SH-SY5Y (cell line): ENCODE results near the gene SPZ1.

Source experiments
- GATA2 ChIP-seq: IDR thresholded peaks from 2 replicates; pipeline ENCODE4 v1.6.1; 2011; ENCODE audit warnings: mild to moderate bottlenecking, low read depth, low read length
- GATA3 ChIP-seq: IDR thresholded peaks from 2 replicates; pipeline ENCODE4 v1.6.1; 2011; ENCODE audit warnings: low read depth, mild to moderate bottlenecking, low read length, moderate library complexity

Gene SPZ1, protein sequence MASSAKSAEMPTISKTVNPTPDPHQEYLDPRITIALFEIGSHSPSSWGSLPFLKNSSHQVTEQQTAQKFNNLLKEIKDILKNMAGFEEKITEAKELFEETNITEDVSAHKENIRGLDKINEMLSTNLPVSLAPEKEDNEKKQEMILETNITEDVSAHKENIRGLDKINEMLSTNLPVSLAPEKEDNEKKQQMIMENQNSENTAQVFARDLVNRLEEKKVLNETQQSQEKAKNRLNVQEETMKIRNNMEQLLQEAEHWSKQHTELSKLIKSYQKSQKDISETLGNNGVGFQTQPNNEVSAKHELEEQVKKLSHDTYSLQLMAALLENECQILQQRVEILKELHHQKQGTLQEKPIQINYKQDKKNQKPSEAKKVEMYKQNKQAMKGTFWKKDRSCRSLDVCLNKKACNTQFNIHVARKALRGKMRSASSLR

DNA sequence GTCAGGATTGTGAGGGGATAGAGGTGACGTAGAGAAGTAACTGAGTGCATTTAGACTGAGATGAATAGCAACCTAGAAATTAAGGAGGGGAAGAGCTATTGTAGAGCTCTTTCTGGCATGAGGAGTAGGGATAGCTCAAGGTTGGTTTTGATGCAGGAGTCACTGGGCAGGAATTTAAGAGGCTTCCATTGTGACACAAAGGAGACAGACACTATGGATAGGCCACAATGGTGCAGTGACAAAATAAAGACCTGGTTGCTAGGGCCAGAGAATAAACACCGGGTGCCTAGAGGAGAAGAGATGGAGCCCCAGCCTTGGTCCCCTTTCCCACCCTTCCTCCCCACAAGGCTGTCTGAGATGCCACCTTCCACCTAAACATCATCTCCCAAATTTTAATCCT, at the start of gene SPZ1:
SPZ1 (plus strand) TSS at position 301 of the 400 bp plus-strand sequence. CDS start 214 bp downstream, outside the sequence.
- no peak for TF ChIP-seq GATA3
- TF ChIP-seq GATA2, result no peak

DNA sequence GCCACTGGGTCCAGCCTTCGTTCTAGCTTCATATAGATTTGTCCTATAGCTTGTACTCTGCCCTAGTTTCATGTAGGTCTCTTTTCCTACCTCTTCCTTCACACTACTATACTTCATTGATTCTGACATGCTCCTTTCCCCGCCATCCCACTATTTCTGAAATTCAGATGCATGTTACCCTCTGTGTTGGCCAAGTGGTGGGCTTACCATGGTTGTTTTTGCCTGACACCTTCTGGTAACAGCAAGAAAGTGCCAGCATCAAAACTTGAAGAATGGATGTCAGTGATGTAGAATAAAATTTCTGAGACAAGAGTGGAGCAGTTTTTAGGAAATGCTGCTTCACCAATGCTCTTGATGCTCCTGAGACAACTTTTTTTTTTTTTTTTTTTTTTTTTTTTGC, 44.5 kb upstream of the SPZ1 start:
- no peak for TF ChIP-seq GATA2
- TF ChIP-seq GATA3, result no peak

DNA sequence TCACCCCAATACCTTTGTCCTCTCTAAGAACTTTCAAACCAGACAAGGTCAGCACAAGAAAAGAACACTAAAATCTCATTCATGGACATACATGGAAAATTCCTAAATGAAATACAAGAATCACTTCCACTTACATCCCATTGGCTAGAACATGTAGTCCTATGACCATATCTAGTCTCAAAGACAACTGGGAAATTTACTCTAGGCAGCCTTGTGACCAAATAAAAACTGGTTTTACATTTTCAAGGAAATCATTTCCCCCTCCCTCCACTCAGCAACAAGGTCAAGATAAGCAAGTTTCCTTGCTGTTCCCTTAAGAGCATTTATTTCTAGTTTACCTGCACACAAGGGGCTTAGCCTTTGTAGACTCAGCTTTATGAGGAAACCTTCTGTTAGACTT, 43.6 kb upstream of the SPZ1 start:
- no peak for TF ChIP-seq GATA2
- TF ChIP-seq GATA3, result no peak

DNA sequence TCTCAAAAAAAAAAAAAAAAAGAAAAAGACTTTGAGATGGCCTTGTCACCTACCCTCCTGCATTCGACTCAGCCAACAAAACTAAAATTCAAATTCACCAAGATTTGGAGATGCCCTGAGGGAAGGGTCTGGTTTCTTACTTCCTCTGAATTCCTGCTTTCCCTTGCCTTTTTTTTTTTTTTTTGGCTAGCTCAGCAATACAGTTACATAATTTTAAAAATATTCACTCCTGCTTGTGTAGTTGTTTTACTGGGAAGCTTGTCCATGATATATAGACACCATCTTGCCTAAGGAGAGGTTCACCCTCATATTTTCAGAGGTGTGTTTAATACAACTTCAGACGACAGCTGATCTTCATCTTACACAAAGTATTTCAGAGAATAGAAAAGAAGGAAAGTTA, 42.6 kb upstream of the SPZ1 start:
- no peak for TF ChIP-seq GATA2
- no peak for TF ChIP-seq GATA3

DNA sequence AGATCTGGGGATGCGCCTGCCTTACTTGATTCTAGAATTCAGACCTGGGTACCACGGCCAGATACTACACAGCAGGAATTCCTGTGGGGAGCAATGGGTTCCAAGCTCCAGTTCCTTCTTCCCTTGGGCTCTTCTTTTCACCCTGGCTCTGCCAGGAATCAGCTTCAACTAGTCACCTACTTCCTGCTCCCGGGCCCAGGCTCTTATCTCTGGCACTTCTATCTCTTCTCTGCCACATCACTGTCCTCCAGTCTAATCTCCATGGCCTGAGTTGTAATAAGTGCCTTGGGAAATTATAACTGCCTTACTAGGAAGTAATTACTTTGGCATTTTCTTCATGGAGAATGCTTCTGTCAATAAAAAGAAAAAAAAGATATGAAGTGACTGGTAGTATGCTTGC, 37.7 kb upstream of the SPZ1 start:
- TF ChIP-seq GATA2 (no peak), GATA3 (no peak)

DNA sequence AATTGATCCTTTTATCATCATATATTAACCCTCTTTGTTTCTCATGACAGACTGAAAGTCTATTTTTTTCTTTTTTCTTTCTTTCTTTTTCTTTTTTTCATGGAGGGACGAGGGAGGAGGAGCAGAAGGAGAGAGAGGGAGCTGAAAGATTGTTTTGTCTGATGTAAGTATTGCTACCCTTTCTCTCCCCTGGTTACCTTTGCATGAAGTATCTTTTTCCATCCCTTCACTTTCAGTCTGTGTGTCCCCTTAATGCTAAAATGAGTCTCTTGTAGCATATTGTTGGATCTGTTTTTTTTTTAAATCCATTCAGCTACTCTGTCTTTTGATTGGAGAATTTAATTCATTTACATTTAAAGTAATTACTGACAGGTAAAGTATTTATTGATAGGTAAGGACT, 36.4 kb upstream of the SPZ1 start:
- TF ChIP-seq GATA2, result no peak
- no peak for TF ChIP-seq GATA3

DNA sequence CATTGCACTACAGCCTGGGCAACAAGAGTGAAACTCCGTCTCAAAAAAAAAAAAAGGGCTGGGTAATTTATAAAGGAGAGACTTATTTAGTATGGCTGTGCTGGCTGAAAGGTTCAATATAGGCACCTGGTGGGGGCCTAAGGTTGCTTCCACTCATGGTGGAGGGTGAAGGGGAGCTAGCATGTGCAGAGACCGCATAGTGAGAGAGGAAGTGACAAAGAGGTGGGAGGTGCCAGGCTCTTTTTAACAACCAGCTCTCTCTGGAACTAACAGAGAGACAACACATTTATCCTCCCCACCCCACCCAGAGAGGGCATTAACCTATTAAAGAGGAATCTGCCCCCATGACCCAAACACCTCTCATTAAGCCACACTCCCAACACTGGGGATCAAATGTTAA, 35.1 kb upstream of the SPZ1 start:
- TF ChIP-seq GATA2 (no peak), GATA3 (no peak)

DNA sequence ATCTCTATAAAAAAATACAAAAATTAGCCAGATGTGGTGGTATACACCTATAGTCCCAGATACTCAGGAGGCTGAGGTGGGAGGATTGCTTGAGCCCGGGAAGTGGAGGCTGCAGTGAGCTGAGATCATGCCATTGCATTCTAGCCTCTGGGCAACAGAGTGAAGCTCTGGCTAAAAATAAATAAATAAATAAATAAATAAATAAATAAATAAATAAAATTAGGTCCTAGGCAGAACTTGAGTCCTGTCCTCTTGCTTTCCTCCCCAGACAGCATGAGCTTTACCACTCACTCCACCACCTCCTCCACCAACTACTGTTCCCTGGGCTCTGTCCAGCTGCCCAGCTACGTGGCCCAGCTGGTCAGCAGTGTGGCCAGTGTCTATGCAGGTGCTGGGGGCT, 31.6 kb upstream of the SPZ1 start:
- TF ChIP-seq GATA3, result no peak
- TF ChIP-seq GATA2, result no peak

DNA sequence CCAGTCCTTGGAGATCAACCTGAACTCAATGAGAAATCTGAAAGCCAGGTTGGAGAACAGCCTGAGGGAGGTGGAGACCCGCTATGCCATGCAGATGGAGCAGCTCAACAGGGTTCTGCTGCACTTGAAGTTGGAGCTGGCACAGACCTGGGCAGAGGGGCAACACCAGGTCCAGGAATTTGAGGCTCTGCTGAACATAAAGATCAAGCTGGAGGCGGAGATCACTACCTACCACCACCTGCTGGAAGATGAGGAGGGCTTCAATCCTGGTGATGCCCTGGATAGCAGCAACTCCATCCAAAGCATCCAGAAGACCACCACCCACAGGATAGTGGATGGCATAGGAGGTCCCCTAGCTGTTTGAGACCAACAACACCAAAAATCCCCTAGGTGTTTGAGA, 30.5 kb upstream of the SPZ1 start:
- no peak for TF ChIP-seq GATA2
- TF ChIP-seq GATA3, result no peak

DNA sequence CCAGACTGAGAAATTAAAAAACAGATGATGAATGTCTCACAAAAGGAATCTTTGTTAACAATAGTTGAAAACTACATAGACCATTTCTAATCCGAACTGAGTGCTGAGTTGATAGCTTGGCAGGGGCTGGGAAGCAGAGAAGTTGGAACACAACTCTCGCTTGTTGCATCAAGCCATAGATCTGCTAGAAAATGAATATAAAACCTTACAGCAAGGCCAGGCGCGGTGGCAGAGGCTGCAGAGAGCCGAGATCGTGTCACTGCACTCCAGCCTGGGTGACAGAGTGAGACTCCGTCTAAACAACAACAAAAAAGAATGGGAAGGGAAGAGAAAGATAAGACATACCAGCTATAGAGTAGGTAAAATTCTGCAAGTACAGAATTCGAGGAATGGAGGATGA, 28.0 kb upstream of the SPZ1 start:
- TF ChIP-seq GATA2 (no peak), GATA3 (no peak)

DNA sequence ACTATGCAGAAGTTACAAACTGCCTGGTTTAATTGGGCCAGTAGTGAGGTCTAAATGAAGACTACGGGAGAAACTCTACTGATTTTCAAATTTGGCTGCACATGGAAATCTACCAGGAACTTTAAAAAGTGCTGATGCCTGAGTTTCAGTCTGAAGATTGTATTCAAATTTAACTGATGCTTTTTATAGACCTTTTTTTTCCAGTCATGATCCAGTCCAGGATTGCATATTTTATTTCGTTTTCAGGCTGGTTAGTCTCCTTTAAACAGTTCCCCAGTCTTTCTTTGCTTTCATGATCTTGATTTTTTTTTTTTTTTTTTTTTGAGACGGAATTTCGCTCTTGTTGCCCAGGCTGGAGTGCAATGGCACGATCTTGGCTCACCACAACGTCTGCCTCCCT, 23.7 kb upstream of the SPZ1 start:
- no peak for TF ChIP-seq GATA2

DNA sequence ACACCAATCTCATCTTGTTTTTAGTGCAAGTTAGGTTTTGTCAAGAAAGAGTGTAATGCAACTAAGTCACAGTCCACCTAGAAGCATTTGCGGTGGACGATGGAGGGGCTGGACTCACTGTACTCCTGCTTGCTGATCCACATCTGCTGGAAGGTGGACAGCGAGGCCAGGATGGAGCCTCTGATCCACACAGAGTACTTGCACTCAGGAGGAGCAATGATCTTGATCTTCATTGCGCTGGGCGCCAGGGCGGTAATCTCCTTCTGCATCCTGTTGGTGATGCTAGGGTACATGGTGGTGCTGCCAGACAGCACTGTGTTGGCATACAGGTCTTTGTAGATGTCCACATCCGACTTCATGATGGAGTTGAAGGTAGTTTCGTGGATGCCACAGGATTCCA, 20.2 kb upstream of the SPZ1 start:
- no peak for TF ChIP-seq GATA2
- TF ChIP-seq GATA3, result no peak

DNA sequence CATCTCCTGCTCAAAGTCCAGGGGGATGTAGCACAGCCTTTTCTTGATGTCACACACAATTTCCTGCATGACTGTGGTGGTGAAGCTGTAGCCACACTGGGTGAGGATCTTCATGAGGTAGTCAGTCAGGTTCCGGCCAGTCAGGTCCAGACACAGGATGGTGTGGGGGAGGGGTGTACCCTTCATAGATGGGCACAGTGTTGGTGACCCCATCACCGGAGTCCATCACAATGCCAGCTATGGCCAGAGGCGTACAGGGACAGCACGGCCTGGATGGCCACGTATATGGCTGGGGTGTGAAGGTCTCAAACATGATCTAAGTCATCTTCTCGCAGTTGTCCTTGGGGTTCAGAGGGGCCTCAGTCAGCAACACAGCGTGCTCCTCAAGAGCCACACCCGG, 19.7 kb upstream of the SPZ1 start:
- no peak for TF ChIP-seq GATA3
- no peak for TF ChIP-seq GATA2

DNA sequence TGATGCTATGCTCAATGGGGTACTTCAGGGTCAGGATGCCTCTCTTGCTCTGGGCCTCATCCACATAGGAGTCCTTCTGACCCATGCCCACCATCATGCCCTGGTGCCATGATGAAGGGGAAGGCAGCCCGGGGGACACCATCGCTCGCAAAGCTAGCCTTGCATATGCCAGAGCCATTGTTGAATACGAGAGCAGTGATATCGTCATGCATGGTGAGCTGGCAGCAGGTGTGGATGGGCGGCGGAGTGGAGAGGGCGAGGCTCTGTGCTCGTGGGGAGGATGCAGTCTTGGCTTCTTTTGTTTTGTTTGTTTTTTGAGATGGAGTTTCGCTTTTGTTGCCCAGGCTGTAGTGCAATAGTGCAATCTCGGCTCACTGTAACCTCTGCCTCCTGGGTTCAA, 17.2 kb upstream of the SPZ1 start:
- no peak for TF ChIP-seq GATA3
- TF ChIP-seq GATA2, result no peak

DNA sequence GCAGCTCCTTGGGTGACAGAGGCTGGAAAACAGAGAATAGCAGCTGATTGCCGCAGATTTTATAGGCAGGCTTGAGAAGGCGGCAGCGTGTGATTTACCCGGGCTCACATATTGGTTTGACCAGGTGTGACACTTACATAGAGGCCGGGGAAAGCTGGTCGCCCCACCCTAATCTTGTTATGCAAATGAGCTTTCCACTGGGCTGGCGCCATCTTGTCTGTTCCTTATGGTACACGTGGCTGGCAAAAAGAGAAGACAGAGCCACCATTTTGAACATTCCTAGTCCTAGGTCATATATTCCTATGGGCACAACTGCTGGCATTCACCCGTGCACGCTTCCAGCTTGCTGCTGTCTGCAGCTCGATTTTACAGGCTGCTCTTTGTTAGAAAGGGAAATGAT, 11.3 kb upstream of the SPZ1 start:
- TF ChIP-seq GATA2, result no peak
- no peak for TF ChIP-seq GATA3
